ENCODE data around the gene STK32C. TPM values are rescaled to one million over a fixed set of nuclear protein-coding genes. Genes with fewer than 3 reads are reported as not detected.

STK32C gene
- total RNA-seq, result 21.5 TPM

DNA sequence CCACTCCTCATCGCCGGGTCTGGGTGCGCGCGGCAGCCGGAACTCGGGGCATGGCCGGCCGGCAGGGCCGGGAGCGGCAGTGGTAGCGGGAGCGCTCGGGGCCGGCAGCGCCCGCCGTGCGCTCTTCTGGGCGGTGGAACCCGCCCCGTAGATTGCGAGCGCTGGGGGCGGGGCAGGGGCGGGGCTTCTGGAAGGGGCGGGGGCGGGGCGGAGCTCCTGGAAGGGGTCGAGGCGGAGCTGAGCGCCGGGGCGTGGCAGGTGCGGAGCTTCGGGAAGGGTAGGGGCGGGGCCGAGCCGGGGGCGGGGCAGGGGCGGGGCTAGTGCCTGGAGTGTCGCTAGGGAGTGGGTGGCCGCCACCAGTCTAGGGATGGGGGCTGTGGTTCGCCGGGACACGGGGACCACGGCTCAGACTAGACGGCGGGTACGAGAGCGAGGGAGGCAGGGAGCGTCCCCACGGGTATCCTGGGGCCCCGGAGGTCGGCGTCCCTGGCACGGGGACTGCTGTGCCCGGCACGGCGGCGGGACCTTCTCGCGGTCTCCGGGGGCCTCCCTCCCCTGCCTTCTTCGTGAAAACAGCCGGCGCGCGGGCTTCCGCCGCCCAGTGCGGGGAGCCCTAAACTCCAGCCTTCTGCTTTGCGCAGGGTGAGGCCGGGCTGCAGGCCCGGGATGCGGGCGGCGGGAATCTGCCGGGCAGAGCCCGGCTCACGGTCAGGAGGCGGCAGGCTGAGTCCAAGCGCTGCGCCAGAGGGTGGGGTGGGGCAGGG is at the start of gene STK32C:
Gene STK32C, minus strand, starts transcription at position 128 of the 764 bp plus-strand sequence. Its CDS starts 117 bp downstream, at position 11.
- DNase-seq, result peak; percentile 94

DNA sequence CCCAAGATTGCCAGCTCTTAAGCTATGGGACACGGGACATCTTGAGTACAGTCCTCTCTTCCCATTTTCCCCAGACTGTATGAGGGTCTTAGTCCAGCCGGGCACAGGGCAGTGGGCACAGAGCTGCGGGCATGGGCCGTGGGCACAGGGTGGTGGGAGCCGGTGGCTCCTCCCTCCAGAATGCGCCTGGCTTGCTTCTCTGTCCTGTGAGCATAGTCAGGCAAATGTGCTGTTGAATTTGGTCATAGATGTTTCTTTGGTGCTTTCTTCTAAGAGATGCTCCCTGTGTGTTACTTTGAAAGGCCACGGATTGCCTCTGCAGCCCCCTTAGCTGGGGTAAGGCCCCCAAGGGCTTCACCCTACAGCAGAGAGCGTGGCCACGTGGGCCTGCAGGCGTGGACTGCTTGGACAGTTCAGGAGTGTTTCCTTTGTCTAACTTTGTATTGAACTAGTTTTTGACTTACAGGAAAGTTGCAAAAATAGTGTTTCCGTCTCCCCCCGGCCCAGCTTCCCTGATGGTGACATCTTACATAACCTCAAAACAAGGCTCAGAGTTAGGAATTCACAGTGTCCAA is 49.0 kb upstream of the STK32C start:
- no peak for DNase-seq

DNA sequence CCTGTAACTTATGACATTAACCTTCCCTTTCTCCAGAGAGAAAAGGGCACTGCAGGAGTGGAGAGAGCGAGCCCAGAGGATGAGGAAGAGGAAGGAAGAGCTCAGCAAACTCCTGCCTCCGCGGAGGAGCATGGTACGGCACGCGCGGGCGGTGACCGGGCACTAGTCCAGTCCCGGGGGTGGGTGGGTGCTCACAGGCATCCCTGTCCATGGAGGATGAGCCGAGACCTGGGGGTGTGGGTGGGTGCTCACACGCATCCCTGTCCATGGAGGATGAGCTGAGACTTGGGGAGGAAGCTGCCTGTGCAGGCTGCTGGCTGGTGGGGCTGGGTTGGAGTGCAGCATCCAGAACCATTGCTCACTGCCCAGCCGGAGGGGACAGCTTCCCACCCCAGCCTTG is 48.0 kb upstream of the STK32C start:
- DNase-seq, result peak; percentile 62

DNA sequence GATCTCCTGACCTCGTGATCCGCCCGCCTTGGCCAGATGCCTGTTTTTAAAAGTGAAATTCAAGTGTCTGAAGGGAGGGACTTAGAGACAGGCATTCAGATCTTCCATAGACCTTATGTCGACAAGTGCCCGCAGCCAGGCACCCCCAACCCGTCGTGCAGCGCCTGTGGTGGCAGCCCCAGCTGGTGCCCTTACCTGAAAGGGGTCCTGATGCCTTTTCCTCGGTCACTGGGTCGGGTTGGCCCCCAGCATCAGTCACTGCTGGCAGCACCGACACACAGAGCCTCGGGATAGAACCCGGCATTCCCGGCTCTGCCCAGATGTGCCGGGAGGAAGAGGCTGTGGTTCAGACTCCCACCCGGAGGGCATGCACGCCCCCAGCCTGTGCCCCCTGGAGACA is 47.5 kb upstream of the STK32C start:
- no peak for DNase-seq

DNA sequence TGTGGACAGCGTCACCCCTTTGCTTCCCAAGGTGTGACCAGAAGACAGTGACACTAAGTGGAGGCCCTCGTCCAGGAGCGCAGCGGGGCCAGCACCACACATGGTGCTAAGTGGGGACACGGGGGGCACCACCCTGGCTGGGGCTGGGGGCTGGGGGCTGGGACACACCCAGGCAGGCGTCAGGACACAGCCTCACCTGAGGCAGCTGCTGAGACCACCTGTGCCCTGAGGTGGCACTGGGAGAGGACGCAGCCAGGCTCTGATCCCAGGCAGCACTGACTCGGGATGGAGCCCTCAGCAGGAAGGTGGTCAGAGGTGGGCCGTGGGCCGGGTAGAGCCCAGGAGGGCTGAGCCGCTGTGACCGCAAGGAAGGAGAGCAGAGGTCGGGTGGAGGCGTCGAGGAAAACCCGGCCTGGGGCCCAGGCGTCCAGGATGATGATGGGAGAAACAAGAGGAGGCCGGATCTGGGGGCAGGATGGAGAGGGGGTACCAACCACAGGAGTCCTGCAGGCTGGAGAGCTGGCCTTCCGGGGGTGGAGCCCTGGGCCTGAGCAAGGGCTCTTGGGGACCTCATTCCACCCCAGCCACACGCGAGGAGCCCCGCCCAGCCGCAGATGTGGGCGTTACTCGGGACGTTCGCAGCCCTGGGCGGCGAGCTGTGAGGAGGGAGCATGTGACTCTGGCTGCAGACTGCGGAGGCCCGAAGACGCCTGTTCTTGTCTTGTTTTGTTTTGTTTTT is 46.8 kb upstream of the STK32C start:
- peak; percentile 35 for DNase-seq

DNA sequence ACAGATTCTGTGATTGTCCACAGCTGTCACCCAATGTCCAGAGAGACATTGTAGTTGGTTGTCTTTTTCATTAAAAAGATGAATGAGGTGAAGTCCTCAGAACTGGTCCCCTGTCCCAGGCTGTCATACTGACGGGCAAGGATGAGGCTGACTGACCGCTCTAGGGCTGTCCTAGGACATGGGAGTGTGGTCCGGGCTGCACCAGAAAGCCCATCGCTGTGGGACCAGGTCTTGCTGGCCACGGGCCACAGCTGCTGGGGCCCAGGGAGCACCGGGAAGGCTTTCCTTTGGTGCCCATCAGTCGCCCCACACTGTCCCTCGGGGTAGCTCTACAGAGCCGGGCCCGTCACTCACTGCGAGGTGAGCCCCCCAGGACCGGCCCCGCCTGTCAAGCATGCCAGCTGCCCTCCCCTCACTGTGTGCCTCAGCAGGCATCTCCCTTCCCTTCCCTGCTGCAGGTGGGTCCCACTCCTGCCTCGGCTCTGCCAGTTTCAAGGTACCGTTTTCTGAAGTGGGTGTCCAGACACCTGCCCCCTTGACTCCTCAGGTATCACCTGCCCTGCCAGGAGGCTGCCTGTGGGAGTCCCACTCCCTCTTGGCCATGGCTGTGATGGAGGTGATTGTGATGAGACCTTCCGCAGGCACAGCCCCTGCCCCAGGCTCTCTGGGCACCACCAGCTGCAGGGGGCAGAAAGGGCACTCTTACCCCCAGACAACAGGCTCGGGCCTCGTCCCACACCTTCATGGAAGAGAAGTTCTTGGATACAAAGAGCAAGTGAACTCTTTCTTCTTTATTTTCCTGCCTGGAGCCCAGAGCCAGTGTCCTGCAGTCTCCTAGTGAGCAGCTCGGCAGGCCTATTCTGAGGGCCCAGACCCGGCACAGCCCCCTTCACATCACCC is 46.0 kb upstream of the STK32C start:
- no peak for DNase-seq

DNA sequence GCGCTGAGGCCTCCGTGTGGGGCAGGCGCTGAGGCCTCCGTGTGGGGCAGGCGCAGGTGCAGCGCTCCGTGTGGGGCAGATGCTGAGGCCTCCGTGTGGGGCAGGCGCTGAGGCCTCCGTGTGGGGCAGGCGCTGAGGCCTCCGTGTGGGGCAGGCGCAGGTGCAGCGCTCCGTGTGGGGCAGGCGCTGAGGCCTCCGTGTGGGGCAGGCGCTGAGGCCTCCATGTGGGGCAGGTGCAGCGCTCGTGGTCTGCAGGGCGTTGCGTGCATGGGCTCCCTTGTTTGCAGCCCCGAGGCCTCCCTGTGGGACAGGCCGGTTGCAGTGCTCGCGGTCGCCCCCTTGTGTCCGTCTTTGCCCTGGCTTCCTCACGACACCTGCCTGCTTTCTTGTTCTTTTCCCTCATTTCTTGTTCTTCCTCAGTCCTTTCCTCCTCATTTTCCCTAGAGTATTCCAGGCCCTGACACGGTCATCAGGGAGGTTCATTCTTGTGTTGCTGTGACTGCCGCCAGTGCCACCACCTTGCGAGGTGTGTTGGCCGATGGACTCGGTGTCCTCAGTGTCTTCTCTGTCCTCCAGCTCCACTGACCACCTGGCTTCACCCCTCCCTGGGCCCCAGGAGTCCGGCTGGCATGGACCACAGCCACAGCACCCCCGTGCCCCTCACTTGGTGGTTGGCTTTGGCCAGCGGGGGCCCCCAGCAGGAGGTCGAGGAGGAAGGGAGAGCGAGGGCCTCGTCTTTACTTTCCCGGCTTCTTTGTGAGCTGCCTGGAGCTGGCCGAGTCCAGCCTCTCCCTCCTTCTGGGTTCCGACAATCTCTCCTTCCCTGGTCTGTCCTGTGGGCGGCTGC is 44.9 kb upstream of the STK32C start:
- DNase-seq, result peak; percentile 53

DNA sequence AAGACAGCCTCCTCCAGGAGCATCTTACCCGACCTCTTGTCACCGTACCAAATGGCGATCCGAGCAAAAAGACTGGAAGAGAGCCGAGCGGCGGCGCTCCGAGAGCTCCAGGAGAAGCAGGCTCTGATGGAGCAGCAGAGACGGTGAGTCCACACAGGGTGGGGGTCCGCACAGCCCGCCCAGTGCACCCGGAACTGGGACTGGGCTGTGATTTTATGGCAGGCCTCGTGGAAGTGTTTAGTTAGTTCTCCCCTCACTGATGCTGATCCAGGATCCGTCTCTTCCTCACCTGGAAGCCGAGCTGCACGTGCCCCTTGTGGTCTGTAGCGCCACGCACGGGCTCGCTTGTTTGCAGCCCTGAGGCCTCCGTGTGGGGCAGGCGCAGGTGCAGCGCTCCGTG is 43.9 kb upstream of the STK32C start:
- DNase-seq, result no peak

DNA sequence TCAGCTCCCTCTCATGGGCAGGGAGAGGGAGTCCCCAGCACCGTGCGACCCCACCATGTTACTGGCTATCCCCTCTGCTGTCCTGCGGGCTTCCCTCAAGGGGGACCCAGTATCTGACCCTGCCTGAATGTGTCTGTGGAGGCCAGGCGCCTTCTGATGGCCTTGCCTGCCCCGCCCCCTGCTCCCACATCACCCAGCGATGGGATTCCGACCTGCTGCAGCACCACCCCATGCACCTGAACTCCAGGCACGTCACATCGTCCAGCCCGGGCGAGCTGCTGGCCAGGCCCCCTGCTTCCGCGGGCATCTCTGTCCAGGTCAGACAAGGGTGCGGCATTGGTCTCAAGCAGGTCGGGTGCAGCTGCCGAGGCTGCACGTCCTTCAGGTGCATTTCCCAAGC is 43.2 kb upstream of the STK32C start:
- DNase-seq, result no peak

DNA sequence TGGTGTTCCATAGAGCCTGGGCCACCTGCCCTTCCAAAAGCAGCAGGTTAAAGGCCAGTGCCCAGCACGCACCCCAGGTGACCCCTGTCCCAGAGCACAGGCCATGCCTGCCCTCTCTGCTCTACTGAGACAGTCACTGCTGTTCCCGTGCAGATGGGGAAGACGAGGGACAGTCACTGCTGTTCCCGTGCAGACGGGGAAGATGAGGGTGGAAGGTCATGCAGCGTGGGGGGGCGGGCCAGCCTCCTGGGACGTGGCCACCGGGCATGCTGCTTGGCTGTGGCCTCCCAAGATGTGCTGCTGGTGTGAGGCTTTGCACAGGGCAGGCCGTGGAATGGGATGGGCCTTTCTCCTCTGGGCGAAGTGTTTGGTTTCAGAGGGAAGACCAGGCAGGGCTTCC is 42.6 kb upstream of the STK32C start:
- DNase-seq, result no peak

DNA sequence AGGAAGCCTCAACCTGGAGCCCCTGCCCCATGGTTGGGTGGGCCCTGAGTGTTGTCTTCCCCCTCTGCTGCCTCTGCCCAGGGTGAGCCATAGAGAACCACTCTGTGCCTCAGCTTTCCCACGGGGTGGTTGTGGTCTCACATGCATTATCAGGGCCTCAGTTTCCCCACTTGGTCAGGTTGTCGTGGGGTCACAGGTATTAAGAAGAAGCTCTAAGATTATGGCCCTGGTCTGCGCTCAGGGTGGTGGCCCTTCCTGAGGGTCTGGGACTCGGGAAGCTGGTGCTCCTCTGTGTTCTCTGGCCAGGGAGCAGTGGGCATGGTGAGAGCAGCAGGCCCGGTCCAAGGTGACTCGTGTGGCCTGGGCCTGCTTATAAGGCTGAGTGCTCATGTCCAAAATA is 42.0 kb upstream of the STK32C start:
- no peak for DNase-seq

DNA sequence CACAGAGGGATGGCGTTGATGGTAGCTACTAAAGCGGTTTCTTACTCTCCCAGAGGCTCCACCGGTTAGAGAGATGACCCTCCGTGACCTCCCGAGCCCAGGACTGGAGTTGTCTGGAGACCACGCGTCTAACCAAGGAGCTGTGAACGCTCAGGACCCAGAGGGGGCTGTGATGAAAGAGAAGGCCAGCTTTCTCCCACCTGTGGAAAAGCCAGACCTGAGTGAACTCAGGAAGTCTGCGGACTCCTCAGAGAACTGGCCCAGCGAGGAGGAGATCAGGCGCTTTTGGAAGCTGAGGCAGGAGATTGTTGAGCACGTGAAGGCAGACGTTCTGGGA is 40.1 kb upstream of the STK32C start:
- no peak for DNase-seq

DNA sequence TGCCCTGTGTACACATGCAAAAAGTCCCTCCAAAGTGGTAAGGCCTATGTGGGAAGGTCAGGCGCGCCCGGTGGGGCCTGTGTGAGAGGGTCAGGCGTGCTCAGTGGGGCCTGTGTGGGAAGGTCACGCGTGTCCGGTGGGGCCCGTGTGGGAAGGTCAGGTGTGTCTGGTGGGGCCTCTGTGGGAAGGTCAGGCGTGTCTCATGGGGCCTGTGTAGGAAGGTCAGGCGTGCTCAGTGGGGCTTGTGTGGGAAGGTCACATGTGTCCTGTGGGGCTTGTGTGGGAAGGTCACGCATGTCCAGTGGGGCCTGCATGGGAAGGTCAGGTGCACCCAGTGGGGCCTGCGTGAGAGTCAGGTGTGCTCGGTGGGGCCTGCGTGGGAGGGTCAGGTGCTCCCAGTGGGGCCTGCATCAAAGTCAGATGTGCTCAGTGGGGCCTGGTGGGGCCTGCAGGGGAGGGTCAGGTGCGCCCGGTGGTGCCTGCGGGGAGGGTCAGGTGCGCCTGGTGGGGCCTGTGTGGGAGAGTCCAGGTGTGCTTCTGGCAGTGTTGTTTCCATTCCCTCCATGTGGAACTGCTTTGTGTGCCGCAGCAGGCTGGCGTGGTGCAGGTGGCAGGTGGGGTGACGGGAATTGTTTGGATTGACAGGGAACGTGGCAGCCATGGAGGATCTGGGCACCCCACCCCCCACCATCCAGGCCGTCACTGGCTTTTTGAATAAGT is 39.6 kb upstream of the STK32C start:
- DNase-seq, result no peak

DNA sequence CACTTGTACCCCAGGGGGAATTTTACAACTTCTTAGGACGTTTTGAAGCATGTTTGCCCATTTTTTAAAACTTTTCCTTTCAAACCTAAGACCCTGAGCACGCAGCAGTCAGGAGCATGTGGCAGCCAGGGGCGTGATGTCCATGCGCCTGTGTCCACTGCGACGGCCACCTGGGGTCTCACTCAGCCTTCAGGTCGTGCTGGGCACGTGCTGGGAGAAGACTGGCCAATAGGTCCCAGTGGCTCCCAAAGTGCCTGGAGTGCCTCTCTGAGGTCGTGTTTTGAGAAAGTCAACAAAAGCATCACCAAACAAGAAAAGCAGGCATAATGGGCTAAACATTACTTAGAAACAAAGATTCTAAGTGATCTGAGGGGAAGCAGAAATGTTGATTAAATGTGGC is 39.1 kb upstream of the STK32C start:
- DNase-seq, result no peak

DNA sequence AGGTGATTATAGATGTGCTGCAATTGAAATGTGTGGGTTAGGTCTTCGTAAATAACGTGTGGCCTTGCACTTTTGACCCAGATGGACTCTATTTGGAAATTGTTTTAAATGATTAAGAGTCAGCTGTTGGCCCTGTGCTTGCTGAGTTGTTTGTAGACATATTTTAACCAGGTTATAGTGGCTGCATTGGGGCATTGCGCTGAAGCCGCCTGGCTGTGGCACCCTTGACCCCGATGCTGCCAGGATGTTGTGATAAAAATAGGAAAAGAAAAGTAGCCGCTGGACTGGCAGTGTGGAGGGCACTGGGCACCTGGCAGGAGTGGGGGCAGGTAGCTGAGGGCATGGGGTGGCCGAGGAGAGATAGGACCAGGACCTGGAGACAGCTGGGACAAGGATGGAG is 37.6 kb upstream of the STK32C start:
- DNase-seq, result no peak

DNA sequence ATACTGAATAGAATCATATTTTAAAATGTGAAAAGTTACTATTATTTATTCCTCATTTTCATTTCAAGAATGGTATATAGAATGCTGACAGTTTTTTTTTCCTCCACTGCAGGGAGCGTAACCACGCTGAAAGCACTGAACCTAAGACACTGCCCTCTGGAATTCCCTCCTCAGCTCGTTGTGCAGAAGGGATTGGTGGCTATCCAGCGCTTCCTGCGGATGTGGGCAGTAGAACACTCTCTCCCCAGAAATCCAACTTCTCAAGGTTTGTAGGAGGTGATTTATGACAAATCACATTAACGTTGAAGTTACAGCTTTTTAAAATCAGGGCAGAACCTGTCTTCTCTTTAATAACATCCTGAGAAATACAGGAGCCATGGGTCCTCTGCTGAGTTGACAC is 36.6 kb upstream of the STK32C start:
- no peak for DNase-seq

DNA sequence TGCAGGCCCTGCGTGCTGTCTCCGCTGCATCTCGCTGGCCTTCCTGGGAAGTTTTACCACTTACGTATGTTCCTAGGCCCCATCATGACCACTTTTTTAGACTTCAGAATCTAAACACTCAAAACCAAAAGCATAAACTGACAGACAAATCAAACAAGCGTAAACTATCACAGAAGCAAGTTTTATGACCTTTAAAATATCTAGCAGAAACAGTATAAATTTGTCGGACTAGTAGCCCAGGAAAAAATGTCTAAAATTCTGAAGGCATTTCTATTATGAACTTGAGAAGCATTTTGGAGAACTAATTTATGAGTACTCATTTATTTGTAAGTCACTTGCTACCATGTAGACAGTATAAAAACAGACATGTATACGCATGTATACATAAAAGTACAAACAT is 34.8 kb upstream of the STK32C start:
- no peak for DNase-seq

DNA sequence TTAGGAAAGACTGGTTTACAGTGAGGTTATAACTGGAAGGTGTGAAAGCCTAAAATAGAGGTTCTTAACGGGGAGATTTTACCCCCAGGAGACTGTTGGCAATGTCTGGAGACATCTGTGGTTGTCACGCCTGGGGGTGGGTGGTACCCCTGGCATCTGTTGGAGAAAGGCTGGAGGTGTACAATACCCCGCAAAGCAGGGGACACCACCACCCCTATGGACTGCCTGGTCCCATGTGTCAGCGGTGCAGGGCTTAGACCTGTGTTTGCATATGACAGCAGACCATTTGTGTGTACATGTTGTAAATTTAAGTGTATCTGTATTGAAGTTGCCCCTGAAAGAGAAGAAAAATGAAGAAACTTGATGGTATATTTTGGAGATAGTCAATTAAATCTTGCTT is 34.0 kb upstream of the STK32C start:
- no peak for DNase-seq

DNA sequence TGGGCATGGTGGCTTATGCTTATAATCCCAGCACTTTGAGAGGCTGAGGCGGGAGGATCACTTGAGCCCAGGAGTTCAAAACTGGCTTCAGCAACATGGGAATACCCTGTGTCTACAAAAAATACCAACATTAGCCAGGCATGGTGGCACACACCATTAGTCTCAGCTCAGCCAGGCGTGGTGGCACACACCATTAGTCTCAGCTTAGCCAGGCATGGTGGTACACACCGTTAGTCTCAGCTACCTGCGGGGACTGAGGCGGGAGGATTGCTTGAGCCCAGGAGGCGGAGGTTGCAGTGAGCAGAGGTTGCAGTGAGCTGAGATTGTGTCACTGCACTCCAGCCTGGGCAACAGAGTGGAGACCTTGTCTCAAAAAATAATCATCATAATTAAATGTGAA is 33.3 kb upstream of the STK32C start:
- no peak for DNase-seq

DNA sequence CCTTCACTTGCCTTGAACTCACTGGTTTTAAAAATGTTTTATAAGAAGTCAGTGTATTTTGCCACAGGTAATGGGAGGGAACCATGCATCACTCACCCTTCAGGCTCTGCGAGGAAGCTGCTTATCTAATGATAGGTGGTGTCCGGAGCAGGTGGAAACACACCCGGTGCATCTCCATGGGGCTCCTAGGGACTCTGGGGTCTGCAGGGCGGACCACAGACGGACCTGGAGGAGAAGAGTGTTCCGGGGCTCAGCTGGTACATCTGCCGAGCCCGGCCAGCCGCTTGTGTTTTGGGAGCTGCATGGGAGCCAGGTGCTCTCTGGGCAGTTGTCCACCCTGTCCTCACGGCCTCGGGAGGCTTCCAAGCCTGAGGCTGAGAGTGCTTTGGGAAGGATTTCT is 31.5 kb upstream of the STK32C start:
- DNase-seq, result no peak

DNA sequence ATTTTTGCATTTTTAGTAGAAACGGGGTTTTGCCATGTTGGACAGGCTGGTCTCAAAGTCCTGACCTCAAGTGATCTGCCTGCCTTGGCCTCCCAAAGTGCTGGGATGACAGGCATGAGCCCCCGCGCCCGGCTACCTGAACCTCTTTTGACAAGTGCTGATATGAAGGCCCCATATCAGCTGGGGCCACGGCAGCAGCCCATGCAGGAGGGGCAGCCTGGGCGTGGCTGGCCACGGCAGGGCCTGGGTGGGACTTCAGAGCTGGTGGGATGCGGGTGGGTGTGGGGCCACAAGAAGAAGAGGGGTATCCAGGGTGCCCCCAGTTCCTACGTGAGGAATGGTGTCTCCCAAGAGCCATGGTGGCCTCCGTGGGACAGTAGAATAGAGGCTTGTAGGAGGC is 31.1 kb upstream of the STK32C start:
- DNase-seq, result no peak

Measured in occipital lobe (tissue), 2 donors.